Loucy (cell line): Measurements from ENCODE around the gene ADAMTSL4.

Source experiments
- CTCF ChIP-seq: fragments of 200-600 bp; sonication (generic); conservative IDR thresholded peaks from 2 replicates; pipeline ENCODE4 v1.5.1; 2014; ENCODE audit warnings: mild to moderate bottlenecking, antibody characterized with exemption, low read length
- EZH2phosphoT487 ChIP-seq: fragments of 200-600 bp; IDR thresholded peaks from 2 replicates; pipeline ENCODE4 v1.6.1; 2018; ENCODE audit warnings: antibody characterized with exemption, mild to moderate bottlenecking, moderate library complexity, borderline replicate concordance

- TF ChIP-seq CTCF (no peak), EZH2phosphoT487 (no peak)
Observed at GRCh38 chr1:150521196-150521968, 27.8 kb upstream of the ADAMTSL4 start.
